Stimulated activated naive CD4-positive, alpha-beta T cell treated with Interleukin-2 at 50 U/mL for 16 hours (primary cell): ENCODE measurements around the gene PLK1.

ENCODE experiments used
- DNase-seq: peaks from one replicate; lab custom pipeline; 2025; lab: John Stamatoyannopoulos, UW

The PLK1 gene

GRCh38 chr16:23679986-23680336 is 1.3 kb downstream of the PLK1 start:
- DNase-seq, result no peak

- no peak for DNase-seq
Observed at GRCh38 chr16:23682181-23682580, 3.5 kb downstream of the PLK1 start.

- no peak for DNase-seq
Observed at GRCh38 chr16:23683487-23683886, 4.8 kb downstream of the PLK1 start.

- no peak for DNase-seq
Observed at GRCh38 chr16:23687034-23687808, 8.5 kb downstream of the PLK1 start.

- no peak for DNase-seq
Observed at GRCh38 chr16:23689442-23690187, 10.9 kb downstream of the PLK1 start.

GRCh38 chr16:23690771-23691482 is 12.2 kb downstream of the PLK1 start:
- DNase-seq, result no peak

GRCh38 chr16:23691483-23692189 is 12.9 kb downstream of the PLK1 start:
- DNase-seq, result no peak

GRCh38 chr16:23692190-23692837 is 13.6 kb downstream of the PLK1 start:
- DNase-seq, result no peak

- DNase-seq, result no peak
Observed at GRCh38 chr16:23694265-23694643, 15.6 kb downstream of the PLK1 start.

GRCh38 chr16:23694644-23695373 is 16.1 kb downstream of the PLK1 start:
- no peak for DNase-seq

- DNase-seq, result no peak
Observed at GRCh38 chr16:23695756-23696155, 17.1 kb downstream of the PLK1 start.

- no peak for DNase-seq
Observed at GRCh38 chr16:23699100-23699499, 20.4 kb downstream of the PLK1 start.

- no peak for DNase-seq
Observed at GRCh38 chr16:23700093-23700492, 21.4 kb downstream of the PLK1 start.

- DNase-seq, result no peak
Observed at GRCh38 chr16:23700509-23700908, 21.8 kb downstream of the PLK1 start.

GRCh38 chr16:23701045-23701444 is 22.4 kb downstream of the PLK1 start:
- no peak for DNase-seq

- DNase-seq, result no peak
Observed at GRCh38 chr16:23702951-23703350, 24.3 kb downstream of the PLK1 start.

GRCh38 chr16:23704772-23705516 is 26.3 kb downstream of the PLK1 start:
- no peak for DNase-seq

- no peak for DNase-seq
Observed at GRCh38 chr16:23705517-23705902, 26.8 kb downstream of the PLK1 start.

- DNase-seq, result no peak
Observed at GRCh38 chr16:23706439-23706838, 27.8 kb downstream of the PLK1 start.

- no peak for DNase-seq
Observed at GRCh38 chr16:23709536-23709935, 30.8 kb downstream of the PLK1 start.
